ENCODE data around the gene LSAMP.

- no peak for TF ChIP-seq SP2 (IDR thresholded peaks at IDR 0.05; ENCODE audit: extremely low read depth, low read depth, low read length, poor library complexity, severe bottlenecking)
- TF ChIP-seq, protein P1, sequence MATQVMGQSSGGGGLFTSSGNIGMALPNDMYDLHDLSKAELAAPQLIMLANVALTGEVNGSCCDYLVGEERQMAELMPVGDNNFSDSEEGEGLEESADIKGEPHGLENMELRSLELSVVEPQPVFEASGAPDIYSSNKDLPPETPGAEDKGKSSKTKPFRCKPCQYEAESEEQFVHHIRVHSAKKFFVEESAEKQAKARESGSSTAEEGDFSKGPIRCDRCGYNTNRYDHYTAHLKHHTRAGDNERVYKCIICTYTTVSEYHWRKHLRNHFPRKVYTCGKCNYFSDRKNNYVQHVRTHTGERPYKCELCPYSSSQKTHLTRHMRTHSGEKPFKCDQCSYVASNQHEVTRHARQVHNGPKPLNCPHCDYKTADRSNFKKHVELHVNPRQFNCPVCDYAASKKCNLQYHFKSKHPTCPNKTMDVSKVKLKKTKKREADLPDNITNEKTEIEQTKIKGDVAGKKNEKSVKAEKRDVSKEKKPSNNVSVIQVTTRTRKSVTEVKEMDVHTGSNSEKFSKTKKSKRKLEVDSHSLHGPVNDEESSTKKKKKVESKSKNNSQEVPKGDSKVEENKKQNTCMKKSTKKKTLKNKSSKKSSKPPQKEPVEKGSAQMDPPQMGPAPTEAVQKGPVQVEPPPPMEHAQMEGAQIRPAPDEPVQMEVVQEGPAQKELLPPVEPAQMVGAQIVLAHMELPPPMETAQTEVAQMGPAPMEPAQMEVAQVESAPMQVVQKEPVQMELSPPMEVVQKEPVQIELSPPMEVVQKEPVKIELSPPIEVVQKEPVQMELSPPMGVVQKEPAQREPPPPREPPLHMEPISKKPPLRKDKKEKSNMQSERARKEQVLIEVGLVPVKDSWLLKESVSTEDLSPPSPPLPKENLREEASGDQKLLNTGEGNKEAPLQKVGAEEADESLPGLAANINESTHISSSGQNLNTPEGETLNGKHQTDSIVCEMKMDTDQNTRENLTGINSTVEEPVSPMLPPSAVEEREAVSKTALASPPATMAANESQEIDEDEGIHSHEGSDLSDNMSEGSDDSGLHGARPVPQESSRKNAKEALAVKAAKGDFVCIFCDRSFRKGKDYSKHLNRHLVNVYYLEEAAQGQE (IDR thresholded peaks at IDR 0.05; ENCODE audit: borderline replicate concordance): no peak
- TF ChIP-seq, protein P1 (CRISPR knock-in tag; IDR thresholded peaks at IDR 0.05; ENCODE audit: low read depth): no peak
- no peak for TF ChIP-seq ZNF583 (CRISPR knock-in tag; IDR thresholded peaks at IDR 0.05)
- TF ChIP-seq ZFX (CRISPR knock-in tag; IDR thresholded peaks at IDR 0.05): no peak
- no peak for TF ChIP-seq KDM1A (IDR thresholded peaks at IDR 0.05)
- no peak for TF ChIP-seq FOXJ3 (CRISPR knock-in tag; IDR thresholded peaks at IDR 0.05)
- no peak for TF ChIP-seq POLR2A (conservative IDR thresholded peaks at IDR 0.05)
- no peak for TF ChIP-seq BRD4 (IDR thresholded peaks at IDR 0.05)
- TF ChIP-seq, protein P2, sequence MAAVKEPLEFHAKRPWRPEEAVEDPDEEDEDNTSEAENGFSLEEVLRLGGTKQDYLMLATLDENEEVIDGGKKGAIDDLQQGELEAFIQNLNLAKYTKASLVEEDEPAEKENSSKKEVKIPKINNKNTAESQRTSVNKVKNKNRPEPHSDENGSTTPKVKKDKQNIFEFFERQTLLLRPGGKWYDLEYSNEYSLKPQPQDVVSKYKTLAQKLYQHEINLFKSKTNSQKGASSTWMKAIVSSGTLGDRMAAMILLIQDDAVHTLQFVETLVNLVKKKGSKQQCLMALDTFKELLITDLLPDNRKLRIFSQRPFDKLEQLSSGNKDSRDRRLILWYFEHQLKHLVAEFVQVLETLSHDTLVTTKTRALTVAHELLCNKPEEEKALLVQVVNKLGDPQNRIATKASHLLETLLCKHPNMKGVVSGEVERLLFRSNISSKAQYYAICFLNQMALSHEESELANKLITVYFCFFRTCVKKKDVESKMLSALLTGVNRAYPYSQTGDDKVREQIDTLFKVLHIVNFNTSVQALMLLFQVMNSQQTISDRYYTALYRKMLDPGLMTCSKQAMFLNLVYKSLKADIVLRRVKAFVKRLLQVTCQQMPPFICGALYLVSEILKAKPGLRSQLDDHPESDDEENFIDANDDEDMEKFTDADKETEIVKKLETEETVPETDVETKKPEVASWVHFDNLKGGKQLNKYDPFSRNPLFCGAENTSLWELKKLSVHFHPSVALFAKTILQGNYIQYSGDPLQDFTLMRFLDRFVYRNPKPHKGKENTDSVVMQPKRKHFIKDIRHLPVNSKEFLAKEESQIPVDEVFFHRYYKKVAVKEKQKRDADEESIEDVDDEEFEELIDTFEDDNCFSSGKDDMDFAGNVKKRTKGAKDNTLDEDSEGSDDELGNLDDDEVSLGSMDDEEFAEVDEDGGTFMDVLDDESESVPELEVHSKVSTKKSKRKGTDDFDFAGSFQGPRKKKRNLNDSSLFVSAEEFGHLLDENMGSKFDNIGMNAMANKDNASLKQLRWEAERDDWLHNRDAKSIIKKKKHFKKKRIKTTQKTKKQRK (IDR thresholded peaks at IDR 0.05; ENCODE audit: borderline replicate concordance, low read depth, low read length): no peak
- TF ChIP-seq ZKSCAN1 (IDR thresholded peaks at IDR 0.05; ENCODE audit: low read depth, low read length): no peak
- TF ChIP-seq AFF1 (IDR thresholded peaks at IDR 0.05; ENCODE audit: low read depth in 1 of 2, partially characterized antibody in 2 of 2): no peak
- TF ChIP-seq ZNF780A (CRISPR knock-in tag; IDR thresholded peaks at IDR 0.05): no peak
- no peak for TF ChIP-seq SRF (CRISPR knock-in tag; IDR thresholded peaks at IDR 0.05)
These were observed 637.0 kb downstream of the LSAMP start for GRCh38 chr3:115808244-115808643.
